Measurements from ENCODE around the gene MATN1. TPM values are rescaled to one million over a fixed set of nuclear protein-coding genes. Genes with fewer than 3 reads are reported as not detected.
A peak's percentile ranks its signal among the peaks of the same experiment; 100 is the strongest.

MATN1 gene
- total RNA-seq, 1 donor from 2014 or later, result 0.70 TPM

DNA sequence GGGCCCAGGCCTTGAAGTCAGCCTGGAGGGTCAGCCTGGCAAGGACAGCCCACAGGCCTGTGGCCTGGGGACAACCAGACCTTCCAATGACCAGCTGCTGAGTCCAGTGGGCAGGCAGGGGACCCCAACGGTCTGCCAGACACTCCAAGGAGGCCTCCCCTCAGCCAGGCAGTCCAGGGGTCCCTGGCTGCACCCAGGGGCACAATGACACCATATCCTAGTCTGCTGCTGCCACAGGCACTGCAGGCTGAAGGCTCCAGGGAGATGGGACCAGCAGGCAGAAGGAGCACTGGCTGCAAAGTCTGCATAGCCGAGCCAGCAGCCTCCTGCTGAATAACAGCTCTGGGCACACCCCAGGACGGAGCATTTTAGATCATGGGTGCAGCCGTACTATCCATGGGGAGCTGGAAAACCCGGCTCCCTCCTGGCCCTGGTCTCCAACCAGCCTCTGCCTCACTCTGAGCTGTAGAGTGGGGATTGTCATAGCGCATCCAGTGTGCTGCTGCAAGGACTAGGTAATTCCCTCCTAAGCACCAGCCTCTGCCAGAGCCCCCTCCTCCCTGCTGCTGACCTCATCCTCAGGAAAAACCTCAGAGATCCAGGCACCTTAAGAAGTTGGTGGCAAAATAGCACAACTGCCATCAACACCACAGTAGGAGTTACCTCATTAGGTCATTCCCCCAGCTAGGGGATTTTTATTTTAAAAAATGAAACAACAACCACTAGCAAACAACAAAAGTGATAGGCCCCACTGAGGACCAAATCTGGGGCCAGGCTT is 39.0 kb upstream of the MATN1 start:
- DNase-seq (ENCODE audit: low spot score), result no peak
- peak overlapping the region; percentile 3 for H3K4me3 Mint-ChIP-seq

DNA sequence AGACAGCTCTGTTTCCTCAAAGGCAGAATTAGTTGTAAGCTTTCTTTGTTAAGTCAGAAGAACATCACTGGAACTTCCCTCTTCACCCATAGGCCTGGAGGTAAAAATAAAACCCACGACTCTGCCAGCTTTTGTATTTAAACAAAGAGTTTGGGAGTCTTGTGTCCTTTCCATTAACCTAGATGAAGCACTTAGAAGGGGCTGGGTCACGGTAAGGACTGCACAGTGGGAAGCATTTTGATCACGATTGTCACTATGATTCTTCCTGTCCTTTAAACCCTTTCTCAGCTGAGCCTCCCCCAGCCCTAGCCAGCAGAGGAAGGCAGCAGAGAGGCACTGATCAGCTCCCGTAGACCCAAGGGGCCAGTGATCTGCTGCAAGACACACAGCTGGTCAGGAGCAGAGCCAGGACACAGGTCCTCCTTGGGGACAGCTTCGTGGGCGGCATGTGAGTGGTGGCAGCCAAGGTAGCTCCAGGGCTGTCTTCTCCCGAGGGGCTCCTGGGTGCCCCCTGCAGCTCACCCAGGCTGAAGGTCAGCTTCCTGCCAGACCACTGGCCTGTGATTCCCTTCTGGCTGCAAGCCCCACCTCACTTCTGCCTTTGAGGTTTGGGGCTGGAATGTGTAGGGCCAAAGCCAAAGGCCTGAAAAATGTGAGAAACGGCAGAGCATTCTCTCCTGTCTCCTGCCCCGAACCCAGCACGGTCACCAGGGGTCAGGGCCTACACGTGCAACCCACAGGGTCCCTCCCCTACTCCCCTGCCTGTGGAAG is 38.2 kb upstream of the MATN1 start:
- Mint-ChIP-seq H3K36me3 (ENCODE audit: low read depth) (peaks cover 2% of the 10 kb centered on the region), H3K4me1 (ENCODE audit: low read depth) (peaks cover 87% of the 10 kb centered on the region), H3K4me3 (peak overlapping the region; percentile 3), H3K27ac (peak overlapping the region; percentile 80), H3K9me3 (no peaks in the 10 kb centered on the region), H3K27me3 (ENCODE audit: insufficient read depth) (no peaks in the 10 kb centered on the region)
- intact Hi-C loops (cut with micrococcal nuclease), result no loop called here
- DNase-seq (ENCODE audit: low spot score), result no peak

More for the DNA sequence above, 39.0 kb upstream of the MATN1 start:
- Mint-ChIP-seq H3K27me3 (ENCODE audit: insufficient read depth) (no peaks in the 10 kb centered on the region), H3K27ac (peak overlapping the region; percentile 80), H3K36me3 (ENCODE audit: low read depth) (no peaks in the 10 kb centered on the region), H3K9me3 (no peaks in the 10 kb centered on the region), H3K4me1 (ENCODE audit: low read depth) (peaks cover 81% of the 10 kb centered on the region)
- intact Hi-C loops (cut with micrococcal nuclease), result no loop called here

DNA sequence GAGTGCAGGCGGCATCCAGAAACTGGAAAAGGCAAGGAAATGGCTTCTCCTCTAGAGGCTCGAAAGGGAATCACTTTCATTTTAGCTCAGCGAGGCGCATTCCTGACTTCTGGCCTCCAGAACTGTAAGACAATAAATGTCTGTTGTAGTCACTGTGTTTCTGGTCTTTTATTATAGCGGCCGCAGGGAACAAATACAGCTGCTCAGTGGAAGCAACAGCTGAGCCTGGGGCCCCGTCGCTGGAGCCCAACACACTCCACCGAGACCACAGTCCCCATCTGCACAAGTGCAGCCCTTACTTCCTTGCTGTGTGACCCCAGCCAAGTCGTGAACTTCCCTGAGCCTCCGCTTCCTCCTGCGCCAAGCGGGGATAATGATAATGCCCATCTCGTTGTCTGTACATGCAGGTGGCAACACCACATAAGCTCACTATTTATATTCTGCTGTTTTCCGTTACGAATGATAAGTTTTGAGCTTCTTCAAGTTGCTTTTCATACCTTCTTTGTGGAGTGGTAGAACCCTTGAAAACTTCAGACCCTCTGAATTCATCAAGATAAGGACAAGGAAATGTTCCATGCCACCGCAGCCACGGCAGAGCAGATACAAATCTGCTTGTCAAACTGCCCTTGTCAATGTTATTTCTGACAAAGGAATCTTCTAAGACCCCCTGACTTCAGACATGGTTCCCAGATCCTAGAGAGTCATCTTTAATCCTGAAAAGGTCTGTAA is 37.4 kb upstream of the MATN1 start:
- Mint-ChIP-seq H3K4me1 (ENCODE audit: low read depth) (peaks cover 88% of the 10 kb centered on the region), H3K4me3 (peak overlapping the region; percentile 30), H3K36me3 (ENCODE audit: low read depth) (peaks cover 2% of the 10 kb centered on the region), H3K27ac (peak overlapping the region; percentile 54), H3K9me3 (no peaks in the 10 kb centered on the region), H3K27me3 (ENCODE audit: insufficient read depth) (no peaks in the 10 kb centered on the region)
- no peak for DNase-seq (ENCODE audit: low spot score)
- intact Hi-C loops (cut with micrococcal nuclease), result no loop called here

DNA sequence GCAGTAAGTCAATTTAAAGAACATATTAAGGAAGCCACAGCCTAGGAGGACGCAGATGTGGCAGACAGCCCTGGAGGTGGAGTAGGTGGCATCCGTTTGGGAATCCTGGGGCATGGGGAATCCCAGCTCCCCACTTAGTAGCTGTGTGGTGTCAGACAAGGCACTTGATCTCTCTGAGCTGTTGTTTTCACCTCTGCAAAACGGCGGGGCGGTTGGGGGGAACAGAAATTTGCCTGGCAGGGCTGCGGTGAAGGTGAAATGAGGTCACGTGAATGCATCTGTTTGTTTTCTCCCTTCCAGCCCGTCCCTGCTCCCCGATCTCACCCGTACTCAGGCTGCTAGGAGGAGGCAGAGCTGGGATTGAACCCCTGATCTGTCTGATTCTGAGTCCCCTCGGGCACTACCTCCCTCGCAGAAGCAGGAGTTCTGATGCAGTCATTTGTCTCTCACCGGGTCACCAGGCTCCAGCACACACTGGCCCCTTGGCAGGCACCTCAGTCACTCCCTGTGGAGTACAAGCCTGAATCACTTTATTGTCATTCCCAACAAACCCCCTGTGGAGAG is 36.4 kb upstream of the MATN1 start:
- H3K36me3 Mint-ChIP-seq (ENCODE audit: low read depth), result peaks cover 10% of the 10 kb centered on the region
- peaks cover 88% of the 10 kb centered on the region for H3K4me1 Mint-ChIP-seq (ENCODE audit: low read depth)
- no peaks in the 10 kb centered on the region for H3K27me3 Mint-ChIP-seq (ENCODE audit: insufficient read depth)
- peak overlapping the region; percentile 54 for H3K27ac Mint-ChIP-seq
- no peaks in the 10 kb centered on the region for H3K9me3 Mint-ChIP-seq
- peak; percentile 53 for DNase-seq (ENCODE audit: low spot score)
- intact Hi-C loops (cut with micrococcal nuclease), result loop anchor here (10.0 kb wide), 2 partner anchors 535 to 885 kb away; partner anchors contain the start of genes PEF1, SNRNP40 and ZCCHC17
- peak overlapping the region; percentile 70 for H3K4me3 Mint-ChIP-seq

DNA sequence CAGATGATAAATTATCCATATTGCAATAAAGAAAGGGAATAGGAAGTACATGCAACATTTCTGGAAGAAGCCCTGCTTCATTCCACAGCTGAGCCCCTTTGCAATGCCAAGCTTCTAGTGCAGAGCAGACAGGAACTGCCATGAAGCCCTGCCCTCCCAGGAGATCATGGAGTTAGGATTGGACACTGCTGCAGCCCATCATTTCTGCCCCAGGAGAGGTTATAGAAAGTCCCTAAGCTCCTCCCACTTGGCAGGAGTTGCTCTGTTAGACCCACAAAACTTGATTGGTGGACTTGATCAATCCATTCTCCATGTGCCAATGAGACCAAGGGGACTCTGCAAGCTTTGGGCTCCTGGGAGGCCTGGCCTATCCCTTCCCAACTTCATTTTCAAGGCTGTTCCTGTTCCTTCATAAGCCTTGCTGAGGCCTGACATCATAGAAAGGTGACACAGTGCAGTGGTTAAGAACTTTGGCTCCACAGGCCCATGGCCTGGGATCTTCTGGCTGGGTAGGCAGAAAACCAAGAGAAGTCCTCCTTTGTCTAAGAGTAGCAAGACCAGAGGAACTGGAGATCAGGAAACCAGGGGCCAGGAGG is 35.5 kb upstream of the MATN1 start:
- peaks cover 13% of the 10 kb centered on the region for H3K36me3 Mint-ChIP-seq (ENCODE audit: low read depth)
- H3K4me3 Mint-ChIP-seq, result peak overlapping the region; percentile 99
- DNase-seq (ENCODE audit: low spot score), result no peak

DNA sequence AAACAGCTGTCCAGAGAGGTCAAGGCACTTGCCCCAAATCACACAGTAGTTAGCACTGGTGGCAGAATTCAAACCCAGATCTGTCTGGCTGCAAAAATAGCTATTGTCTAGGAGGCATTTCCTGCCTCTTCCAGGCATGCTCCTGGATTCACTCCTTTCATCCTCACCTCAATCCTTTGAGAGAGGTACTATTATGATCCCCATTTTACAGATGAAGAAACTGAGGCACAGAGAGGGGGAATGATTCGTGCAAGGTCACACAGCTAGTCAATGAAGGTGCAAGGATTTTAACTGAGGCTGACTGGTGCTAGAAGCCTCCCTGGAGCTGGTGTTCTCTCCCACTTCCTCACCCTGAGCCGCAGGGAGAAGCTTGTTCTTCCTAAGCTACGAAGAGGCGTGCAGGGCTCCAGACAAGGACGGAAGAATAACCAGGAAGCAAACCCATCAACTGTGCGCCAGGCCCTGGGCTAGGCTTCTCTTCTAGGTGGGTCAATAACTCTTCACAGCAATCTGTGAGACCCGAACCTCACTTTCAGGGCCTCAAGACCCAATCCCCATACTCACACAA is 34.8 kb upstream of the MATN1 start:
- H3K36me3 Mint-ChIP-seq (ENCODE audit: low read depth), result peaks cover 16% of the 10 kb centered on the region
- intact Hi-C loops (cut with micrococcal nuclease), result loop anchor here (10.0 kb wide), 2 partner anchors 537 to 887 kb away; partner anchors contain the start of genes PEF1, SNRNP40 and ZCCHC17
- no peak for DNase-seq (ENCODE audit: low spot score)
- no peaks in the 10 kb centered on the region for H3K27me3 Mint-ChIP-seq (ENCODE audit: insufficient read depth)
- peaks cover 97% of the 10 kb centered on the region for H3K4me1 Mint-ChIP-seq (ENCODE audit: low read depth)
- H3K9me3 Mint-ChIP-seq, result no peaks in the 10 kb centered on the region
- H3K27ac Mint-ChIP-seq, result peak overlapping the region; percentile 73
- H3K4me3 Mint-ChIP-seq, result peak overlapping the region; percentile 99

More for the DNA sequence above, 35.5 kb upstream of the MATN1 start:
- H3K9me3 Mint-ChIP-seq, result no peaks in the 10 kb centered on the region
- peaks cover 94% of the 10 kb centered on the region for H3K4me1 Mint-ChIP-seq (ENCODE audit: low read depth)
- H3K27ac Mint-ChIP-seq, result peak overlapping the region; percentile 73
- intact Hi-C loops (cut with micrococcal nuclease), result loop anchor here (10.0 kb wide), 2 partner anchors 536 to 886 kb away; partner anchors contain the start of genes PEF1, SNRNP40 and ZCCHC17
- no peaks in the 10 kb centered on the region for H3K27me3 Mint-ChIP-seq (ENCODE audit: insufficient read depth)

DNA sequence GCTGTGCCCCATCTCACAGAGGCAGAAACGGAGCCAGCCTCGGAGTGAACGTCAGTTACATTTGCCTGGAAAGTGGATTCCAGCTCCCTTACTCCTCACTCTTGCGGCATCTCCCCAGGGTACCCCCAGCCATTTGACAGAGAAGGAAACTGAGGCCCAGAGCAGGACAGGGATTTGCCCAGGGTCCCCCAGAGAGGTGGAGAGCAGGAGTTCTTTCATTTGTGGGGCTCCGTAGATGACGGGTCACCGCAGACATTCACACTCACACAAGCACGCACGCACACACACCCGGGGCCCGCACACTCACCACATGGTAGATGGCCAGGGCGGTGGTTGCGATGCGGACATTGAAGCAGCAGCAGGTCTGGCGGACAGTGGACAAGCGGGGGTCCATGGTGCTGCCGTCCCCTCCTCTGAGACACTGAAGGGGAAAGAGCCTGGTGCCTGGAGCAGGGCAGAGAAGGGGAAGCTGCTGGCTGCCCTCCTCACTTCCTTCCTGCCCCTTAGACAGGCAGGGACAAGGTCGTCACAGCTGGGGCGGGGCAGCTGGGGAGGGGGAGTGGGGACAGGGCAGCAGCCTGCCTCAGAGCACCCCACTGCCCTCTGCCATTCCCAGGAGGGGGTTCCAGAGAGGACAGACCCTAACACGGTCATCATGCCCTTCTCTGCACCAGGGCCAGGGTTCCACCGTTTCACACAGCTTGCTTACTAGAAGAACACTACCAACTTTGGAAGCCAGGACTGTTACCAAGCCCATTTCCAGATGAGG is 34.2 kb upstream of the MATN1 start, which contains the start of gene LAPTM5:
LAPTM5 (minus strand) TSS at position 423 of the 769 bp plus-strand sequence; CDS start at position 394, 29 bp downstream.
- intact Hi-C loops (cut with micrococcal nuclease), result loop anchor here (1.0 to 10.0 kb wide), 5 partner anchors 8 to 887 kb away; partner anchors contain the start of genes PEF1, SNRNP40 and ZCCHC17
- H3K36me3 Mint-ChIP-seq (ENCODE audit: low read depth), result peaks cover 18% of the 10 kb centered on the region

DNA sequence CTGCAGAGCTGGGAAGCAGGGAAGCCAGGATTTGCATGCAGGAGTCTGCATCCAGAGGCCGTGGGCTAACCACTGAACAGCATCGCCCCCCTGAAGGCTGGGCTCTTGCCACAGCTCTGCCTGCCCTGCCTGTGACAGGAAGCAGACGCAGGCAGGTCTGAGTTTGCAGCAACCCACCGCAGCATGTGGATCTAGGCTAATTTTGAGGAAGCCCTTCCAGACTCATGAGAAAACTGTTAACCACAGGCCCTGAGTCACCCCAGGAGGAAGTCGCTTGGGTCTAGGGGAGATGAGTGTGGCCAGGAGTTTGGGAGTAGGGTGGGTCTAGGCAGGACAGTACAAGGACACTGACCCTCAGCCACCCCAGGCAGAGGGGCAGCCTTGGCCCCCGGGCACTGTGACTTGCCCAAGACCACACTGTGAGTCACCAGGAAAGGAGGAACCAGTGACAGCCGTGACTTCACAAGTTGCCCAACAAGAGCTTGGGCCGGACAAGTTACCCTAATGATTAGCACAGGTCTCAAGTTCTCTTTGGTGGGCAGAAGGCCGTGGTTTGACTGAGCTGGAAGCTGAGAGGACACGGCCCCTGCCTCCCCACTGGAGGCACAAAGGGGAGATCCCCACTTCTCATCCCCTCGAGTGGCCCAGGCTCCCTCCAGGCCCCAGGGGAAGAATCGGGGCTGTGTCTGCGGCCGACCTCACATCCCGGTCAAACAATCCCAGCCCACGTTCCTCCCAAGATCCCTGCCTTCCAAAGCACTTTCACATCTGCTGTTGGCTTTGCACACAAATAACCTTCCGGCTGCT is 33.4 kb upstream of the MATN1 start:
- intact Hi-C loops (cut with micrococcal nuclease), result loop anchor here (1.0 to 10.0 kb wide), 6 partner anchors 7 to 888 kb away; partner anchors contain the start of genes PEF1, SNRNP40 and ZCCHC17
- H3K4me1 Mint-ChIP-seq (ENCODE audit: low read depth), result peaks cover 99% of the 10 kb centered on the region
- DNase-seq (ENCODE audit: low spot score), result peak; percentile 64
- H3K9me3 Mint-ChIP-seq, result no peaks in the 10 kb centered on the region
- peak overlapping the region; percentile 99 for H3K4me3 Mint-ChIP-seq
- H3K36me3 Mint-ChIP-seq (ENCODE audit: low read depth), result peaks cover 21% of the 10 kb centered on the region
- H3K27me3 Mint-ChIP-seq (ENCODE audit: insufficient read depth), result no peaks in the 10 kb centered on the region
- peak overlapping the region; percentile 97 for H3K27ac Mint-ChIP-seq

More for the DNA sequence above, 34.2 kb upstream of the MATN1 start, which contains the start of gene LAPTM5:
- Mint-ChIP-seq H3K4me3 (peak within 1 kb of the TSS; percentile 99), H3K9me3 (no peaks in the 10 kb centered on the region), H3K27ac (peak within 1 kb of the TSS; percentile 97), H3K27me3 (ENCODE audit: insufficient read depth) (no peaks in the 10 kb centered on the region), H3K4me1 (ENCODE audit: low read depth) (peaks cover 97% of the 10 kb centered on the region)
- DNase-seq (ENCODE audit: low spot score), result no peak

DNA sequence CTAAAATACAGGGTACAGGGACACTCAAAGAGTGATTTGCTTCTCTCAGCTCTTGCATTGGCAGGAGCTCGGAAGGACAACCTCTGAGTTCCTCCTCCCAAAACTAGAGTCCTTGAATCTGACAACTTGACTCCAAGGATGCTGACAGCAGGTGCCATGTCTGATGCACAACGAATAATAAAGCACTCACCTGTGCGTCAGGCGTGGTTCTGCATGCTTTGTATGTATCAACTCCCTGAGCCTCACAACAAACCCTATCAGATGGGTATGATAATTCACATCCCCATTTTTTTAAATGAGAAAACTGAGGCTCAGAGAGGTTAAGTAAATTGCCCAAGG is 32.8 kb upstream of the MATN1 start:
- H3K36me3 Mint-ChIP-seq (ENCODE audit: low read depth), result peaks cover 21% of the 10 kb centered on the region
- no peak for DNase-seq (ENCODE audit: low spot score)
- intact Hi-C loops (cut with micrococcal nuclease), result loop anchor here (1.0 to 10.0 kb wide), 3 partner anchors 13 to 889 kb away; partner anchors contain the start of genes PEF1, SNRNP40 and ZCCHC17
- H3K4me3 Mint-ChIP-seq, result peak overlapping the region; percentile 99
- H3K9me3 Mint-ChIP-seq, result no peaks in the 10 kb centered on the region
- no peaks in the 10 kb centered on the region for H3K27me3 Mint-ChIP-seq (ENCODE audit: insufficient read depth)
- peaks cover 95% of the 10 kb centered on the region for H3K4me1 Mint-ChIP-seq (ENCODE audit: low read depth)
- peak overlapping the region; percentile 97 for H3K27ac Mint-ChIP-seq

DNA sequence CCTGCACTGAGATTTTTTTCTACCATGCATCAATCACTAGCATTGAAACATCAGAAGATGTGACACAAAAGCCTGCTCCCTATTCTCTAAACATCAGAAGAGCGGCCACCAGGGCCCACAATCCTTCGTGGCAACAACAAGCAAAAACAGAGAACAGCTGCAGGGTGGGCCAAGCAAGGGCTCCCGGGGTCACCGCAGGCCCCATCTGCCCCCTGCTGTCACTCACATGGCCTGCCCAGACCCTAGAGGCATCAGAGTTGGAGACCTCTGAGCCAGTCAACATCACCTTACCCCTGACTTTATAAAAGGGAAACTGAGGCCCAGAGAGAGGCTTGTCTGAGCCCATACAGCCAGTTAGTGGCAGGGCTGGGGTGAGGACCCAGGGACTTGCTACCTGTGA is 32.4 kb upstream of the MATN1 start:
- Mint-ChIP-seq H3K27me3 (ENCODE audit: insufficient read depth) (no peaks in the 10 kb centered on the region), H3K4me3 (peak overlapping the region; percentile 99), H3K4me1 (ENCODE audit: low read depth) (peaks cover 90% of the 10 kb centered on the region), H3K36me3 (ENCODE audit: low read depth) (peaks cover 21% of the 10 kb centered on the region), H3K9me3 (no peaks in the 10 kb centered on the region), H3K27ac (peak overlapping the region; percentile 42)
- DNase-seq (ENCODE audit: low spot score), result no peak
- intact Hi-C loops (cut with micrococcal nuclease), result loop anchor here (1.0 to 10.0 kb wide), 3 partner anchors 12 to 889 kb away; partner anchors contain the start of genes PEF1, SNRNP40 and ZCCHC17
